ENCODE data around the gene CAPRIN1.
"Not testable (repeated sequence)": the region's sequence is repeated elsewhere in the genome, so short reads cannot be mapped to it uniquely, and the experiment has no call there.

CAPRIN1 gene

DNA sequence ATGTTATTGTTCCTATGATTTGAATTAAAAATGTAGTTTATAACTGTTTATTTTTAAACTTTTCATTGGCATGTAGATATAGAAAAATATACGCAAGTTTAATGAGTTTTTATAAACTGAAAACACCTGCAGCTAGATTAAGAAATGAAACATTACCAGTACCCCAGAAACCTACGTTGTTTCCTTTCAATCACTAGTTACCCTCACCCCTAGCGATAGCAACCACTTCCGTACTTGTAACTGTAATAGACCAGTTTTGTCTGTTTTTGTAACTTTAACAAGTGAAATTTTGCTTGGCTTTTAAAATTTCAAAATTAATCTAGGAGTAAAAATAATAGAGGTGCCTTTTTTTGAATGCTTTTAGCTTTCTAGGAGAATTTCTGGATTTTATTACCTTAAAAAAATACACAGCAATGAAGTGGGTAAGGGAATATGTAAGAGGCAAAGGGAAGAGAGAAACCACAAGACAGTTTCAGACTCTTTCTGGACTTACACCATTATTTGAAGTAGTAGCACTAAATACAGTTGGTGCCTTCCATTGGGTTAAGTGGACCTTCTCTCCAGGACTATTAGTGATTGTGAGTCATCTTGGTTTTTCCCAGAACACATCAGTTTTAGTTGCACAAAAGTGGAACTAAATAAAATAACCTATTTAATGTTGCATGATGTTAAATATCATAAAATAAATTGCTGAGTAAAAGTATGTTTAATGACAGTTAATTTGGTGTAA lies 35.2 kb downstream of the CAPRIN1 start:
- no peak for DNase-seq (ENCODE audit: low read depth in 2 of 2)

DNA sequence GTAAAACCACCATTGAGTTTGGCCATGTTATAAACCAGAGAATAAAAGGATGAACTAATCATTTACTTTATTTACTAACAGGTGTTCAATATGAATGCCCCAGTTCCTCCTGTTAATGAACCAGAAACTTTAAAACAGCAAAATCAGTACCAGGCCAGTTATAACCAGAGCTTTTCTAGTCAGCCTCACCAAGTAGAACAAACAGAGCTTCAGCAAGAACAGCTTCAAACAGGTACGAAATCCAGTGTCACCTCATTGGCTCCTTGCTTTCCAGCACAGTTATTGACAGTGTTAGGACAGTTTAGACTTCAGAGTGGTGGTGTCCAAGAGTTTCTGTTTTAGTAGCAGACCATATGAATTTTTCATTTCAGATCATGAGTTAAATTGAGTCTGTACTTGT lies 40.3 kb downstream of the CAPRIN1 start:
- no peak for DNase-seq (ENCODE audit: low read depth in 2 of 2)

DNA sequence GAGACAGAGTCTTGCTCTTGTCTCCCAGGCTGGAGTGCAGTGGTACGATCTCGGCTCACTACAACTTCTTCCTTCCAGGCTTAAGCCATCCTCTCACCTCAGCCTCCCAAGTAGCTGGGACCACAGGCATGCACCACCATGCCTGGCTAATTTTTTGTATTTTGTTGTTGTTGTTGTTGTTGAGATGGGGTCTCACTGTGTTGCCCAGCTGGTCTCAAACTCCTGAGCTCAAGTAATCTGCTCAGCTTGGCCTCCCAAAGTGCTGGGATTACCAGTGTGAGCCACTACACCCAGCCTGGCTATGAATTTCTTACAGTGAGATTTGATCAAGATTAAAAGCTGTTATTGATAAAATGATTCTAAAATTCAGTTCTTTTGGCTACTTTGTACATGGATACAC lies 43.4 kb downstream of the CAPRIN1 start:
- DNase-seq (ENCODE audit: low read depth in 2 of 2): not testable (repeated sequence)

DNA sequence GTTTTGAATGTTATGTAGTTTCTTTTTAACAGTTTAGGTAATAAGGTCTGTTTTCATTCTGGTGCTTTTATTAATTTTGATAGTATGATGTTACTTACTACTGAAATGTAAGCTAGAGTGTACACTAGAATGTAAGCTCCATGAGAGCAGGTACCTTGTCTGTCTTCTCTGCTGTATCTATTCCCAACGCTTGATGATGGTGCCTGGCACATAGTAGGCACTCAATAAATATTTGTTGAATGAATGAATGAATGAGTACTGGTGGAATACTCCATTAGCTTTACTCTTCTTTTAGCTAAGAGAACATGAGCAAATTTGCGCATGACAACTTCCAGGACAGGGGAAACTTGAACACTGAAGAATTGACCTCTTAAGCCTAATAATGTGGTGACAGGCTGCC lies 47.3 kb downstream of the CAPRIN1 start:
- DNase-seq (ENCODE audit: low read depth in 2 of 2): no peak

DNA sequence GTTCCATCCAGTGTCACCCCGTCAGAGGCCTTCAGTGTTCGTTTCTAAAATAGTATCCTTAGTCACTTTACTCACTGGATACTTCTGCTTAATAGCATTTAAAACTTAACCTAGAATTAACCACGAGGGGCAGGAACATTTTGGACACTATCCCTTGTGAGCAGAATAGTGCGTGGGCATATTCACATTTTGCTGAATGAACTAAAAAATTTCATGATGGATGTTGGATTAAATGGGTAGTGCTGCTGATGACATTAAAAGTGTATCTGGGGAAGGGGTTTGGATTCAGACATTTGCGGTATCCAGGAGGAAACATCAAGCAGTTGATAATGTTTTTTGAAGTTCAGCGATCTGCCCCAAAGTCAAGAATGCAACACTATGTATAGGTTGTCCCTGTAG lies 53.1 kb downstream of the CAPRIN1 start:
- DNase-seq (ENCODE audit: low read depth in 2 of 2): no peak

DNA sequence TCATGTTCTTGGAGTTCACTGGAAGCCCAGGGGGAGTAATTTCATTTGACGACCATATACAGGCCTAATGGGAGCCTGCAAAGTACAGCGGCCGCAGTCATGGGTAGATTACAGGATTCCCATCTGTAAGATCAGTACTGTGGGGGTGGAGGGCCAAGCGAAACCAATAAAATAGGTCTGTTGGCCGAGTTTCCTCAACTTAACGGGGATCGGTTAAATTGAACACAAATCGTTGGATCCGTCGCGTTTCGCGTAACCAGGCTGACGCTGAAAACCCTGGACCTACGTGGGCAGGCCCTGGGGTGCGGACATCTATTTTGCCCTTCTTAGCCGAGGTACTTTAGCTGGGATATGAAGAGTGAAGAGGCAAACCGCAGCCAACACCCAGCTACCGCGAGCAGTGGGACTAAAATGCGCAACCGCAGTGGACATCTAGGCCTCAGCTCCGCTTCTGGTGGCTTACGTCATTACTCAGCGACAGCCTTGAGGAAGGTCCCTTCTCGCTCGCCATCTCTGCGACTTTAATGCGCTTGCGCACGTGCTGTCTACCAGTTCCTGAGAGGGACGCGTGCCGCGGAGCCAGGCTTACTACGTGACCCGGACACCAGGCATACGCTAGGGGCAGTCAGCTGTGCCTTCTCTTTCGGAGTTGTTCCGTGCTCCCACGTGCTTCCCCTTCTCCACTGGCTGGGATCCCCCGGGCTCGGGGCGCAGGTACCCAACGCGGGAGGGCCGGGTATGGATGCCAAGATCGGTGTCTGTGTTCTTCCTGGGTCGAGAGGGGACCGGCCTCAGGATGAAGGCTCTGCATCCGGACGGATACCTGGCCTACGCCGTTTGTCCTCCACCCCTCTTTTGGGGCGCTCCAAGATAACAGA lies 53.8 kb downstream of the CAPRIN1 start, which contains the start of gene NAT10:
TSS of gene NAT10 (plus strand) at position 551 of the 878 bp plus-strand sequence. CDS start 2,597 bp downstream, outside the sequence.
- DNase-seq (ENCODE audit: low read depth in 2 of 2): peak; percentile 97 to 98

DNA sequence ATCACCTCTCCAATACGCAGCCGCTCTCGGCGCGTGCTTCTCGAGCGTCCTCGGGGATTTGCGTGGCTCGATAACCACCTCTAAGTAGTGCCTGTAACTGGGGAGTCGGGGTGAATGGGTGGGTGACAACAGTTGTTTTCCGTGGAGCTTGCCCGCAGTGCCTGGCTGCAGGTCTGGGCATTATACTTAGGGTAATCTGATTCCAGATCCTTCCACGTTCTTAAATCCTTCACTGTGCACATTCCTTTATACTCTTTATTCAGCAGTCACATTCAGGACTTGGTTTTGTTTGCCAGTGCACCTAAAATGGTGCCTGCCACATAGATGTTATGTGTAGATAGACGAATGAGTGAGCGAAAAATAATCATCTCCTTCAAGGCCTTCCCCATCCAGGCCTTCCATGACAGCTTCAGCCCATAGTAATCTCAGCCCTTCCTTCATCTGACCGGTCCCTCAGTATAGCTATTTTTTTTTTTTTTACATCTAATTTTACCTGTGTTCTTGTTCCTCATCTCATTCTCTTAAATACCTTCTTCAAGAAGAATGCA lies 54.5 kb downstream of the CAPRIN1 start:
- DNase-seq (ENCODE audit: low read depth in 2 of 2): no peak

DNA sequence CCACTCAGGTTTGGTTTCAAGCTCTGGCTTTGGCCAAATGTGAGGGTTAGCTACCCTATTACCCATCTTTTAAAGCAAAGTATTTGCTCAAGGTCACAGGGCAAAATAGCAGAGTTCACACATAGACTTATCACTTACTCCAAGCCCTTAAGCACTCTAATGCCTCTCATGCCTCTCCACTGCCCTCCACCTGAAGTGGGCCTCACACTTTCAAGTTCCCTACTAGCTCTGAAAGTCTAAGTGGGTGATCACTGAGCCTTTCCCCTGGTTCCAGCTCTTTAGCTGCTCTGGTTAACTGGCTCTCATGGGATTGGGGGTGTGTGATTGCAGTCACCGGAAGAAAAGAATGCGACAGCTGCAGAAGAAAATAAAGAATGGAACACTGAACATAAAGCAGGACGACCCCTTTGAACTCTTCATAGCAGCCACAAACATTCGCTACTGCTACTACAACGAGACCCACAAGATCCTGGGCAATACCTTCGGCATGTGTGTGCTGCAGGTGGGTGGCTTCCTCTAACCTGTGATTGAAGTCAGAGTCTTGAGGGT lies 60.3 kb downstream of the CAPRIN1 start:
- DNase-seq (ENCODE audit: low read depth in 2 of 2): no peak

DNA sequence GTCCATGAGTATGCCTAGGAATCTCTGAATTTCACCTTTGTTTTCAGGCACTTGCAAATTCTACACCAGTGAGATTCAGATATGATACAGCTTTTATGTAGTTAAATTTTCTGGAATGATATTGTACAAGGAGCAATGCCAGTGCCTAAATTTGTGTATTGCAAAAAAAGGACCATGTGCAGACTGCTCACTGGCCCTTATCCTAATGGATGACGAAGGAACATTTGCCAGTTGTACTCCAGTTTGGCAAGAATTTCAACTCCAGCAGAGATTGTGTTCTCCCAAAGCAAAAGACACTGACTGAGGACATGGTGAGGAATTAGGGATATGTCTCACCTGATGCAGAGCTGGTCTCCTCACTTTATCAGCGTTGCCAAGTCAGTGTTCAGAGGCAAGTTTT lies 62.5 kb downstream of the CAPRIN1 start:
- DNase-seq (ENCODE audit: low read depth in 2 of 2): no peak

DNA sequence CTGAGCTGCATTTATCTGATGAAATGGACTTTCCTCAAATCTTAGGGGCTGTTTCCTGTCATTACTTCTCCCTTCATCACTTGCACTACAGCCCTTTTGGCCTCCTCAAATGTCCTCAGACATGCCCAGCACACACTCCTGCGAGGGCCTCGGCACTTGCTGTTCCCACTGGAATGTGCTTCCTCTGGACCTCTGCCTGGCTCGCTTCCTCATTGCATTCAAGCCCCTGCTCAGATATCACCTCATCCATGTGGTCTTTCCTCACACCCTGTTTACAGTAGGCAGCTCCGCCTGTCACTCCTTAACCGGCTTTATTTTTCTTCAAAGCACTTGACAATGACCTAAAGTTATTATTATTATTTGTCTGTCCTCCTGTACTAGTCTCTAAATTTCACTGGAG lies 62.9 kb downstream of the CAPRIN1 start:
- no peak for DNase-seq (ENCODE audit: low read depth in 2 of 2)

DNA sequence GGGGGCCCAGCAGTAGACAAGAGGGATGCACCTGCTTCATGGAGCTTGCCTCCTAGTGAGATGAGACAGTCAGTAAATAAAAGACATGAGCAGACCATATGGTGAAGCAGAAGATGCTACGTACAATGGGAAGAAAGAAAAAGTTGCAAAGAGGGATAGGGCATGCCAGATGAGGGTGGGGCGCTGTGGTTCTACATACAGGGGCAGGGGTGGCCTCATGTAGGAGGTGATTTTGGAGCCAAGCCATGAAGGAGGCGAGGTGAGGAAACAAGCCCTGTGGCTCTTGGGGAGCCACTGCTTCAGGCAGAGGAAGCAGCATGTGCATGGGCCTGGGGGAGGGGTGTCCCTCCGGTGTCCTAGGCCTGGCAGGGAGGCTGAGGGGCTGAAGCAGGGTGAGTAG lies 69.1 kb downstream of the CAPRIN1 start:
- DNase-seq (ENCODE audit: low read depth in 2 of 2): no peak

DNA sequence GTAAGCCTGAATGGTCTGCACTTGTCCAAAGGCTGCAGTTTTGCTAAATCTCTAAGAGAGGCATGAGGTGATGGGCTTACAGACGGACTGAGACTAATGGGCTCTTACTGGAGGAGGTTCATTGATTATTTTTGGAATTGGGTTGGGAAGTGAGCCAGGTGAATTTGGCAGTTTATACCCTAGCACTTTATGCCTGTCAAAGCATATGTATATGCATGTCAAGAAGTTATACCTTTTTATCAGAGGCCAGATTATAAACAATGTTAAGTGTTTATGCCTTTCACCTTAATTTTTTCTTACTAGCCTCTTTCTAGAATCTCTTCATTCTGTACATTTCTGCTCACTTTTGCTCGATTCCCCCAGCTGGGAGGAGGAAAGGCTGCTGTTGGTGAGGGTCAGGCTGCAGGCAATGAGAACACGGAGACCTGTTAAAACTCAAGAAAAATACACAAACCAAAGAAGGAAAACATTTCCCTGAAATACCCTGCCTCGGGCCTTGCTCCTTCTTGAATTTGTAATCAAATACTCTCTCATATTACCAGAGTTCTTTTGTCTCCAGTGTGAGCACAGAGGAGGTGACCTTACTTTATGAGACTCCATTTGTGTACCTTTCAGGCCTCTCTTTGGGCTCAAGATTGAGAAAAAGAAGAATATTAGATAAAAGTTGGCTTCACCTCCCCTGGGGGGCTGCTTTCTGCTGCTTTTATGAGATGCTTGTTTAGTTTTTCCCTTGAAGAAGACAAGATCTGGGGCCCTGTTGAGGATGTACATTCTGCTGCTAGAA lies 73.5 kb downstream of the CAPRIN1 start:
- no peak for DNase-seq (ENCODE audit: low read depth in 2 of 2)

DNA sequence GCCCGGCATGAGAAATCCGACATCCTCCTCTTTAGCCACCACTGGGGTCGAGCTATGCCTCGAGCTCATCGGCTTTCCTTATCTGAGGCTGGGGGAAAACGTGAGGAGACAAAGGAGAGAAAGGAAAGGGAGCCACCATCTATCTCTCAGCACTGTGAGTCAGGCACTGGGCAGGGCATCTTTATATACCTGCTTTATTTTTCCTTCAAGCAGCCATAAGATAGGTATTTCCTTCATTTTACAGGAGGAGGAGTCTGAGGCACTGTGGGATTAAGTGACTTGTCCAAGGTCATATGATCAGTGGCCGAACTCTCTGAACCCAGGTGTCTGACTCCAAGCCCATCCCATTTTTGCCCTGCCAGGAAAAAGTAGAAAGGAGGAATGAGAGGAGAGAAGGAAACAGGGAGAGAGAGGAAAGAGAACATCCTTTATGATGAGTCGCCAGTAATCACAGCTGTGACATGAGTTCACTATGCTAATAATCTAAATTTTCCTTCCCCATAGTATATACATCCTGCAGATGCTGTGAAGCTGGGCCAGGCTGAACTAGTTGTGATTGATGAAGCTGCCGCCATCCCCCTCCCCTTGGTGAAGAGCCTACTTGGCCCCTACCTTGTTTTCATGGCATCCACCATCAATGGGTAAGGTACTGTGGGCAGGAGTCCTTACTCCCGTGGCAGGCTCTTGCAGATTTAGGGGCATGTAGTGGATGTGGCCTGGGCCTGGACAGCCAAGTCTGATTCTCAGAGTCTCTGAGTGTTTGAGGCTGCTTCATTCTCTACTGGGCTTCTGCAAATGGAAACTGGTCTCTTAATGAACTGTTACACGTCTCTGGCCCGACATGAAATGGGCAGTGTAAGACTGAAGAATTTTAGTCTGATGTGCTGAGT lies 75.7 kb downstream of the CAPRIN1 start:
- no peak for DNase-seq (ENCODE audit: low read depth in 2 of 2)

DNA sequence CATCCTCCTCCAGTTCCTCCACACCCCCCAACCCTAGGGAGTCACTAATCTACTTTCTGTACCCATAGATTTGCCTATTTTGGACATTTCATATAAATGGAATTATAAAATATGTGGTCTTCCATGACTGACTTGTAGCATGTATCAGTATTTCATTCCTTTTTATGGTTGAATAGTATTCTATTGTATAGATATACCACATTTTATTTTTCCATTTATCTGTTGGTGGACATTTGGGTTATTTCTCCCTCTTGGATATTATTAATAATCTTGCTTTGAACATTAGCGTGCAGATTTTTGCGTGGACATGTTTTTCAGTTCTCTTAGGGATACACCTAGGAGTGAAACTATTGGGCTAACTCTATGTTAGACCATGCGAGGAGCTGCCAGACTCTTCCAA lies 77.3 kb downstream of the CAPRIN1 start:
- DNase-seq (ENCODE audit: low read depth in 2 of 2): no peak

DNA sequence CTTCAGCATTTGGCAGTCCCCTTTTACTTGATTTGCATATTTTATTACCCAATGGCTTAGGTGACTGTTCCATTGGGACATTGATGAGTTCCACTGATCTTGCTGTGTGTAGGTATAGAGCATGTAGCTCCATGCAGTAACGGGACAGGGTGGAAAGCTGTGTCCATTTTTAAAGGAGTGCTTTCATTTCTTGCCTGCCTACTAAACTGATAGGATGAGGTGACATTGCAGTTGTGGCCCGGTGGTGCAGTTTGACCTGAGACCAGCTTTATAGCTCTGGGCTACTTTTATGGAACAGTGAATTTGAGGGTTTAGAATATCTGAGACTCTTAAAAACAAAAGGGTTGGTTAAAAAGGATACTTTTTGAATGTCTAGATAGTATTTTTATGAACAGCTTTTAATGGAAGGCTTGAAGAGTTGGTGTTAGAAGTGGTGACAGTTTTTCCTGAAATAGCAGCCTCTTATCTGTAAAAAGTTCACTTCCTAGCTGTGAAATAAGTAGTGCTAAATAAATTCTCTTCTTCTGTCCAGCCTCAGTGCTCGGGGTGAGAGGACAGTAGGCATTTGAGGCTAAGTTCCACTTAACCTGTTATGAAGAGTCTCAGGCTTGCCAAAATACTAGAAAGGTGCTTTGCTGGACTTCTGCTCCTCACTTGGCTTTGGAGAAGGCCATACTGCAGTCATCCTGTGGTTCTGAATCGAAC lies 80.9 kb downstream of the CAPRIN1 start:
- DNase-seq (ENCODE audit: low read depth in 2 of 2): no peak

DNA sequence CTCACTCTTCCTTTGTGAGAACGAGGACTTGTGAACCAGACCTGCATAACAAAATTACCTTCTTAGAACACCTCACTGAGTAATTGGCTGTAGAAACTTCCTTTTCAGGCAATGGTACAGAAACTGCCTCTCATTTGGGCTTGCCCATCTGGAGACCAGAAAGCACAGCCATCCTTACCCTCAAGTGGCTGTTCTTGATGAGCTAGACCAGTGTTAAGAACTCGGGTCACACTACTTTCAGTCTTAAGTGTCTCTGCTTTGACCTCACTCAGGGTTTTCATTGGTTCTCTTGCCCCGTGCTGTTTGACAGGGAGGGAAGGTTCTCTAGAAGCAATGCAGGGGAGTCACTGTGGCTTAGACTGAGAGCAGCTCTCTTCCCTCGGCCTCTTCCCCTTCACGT lies 83.2 kb downstream of the CAPRIN1 start:
- no peak for DNase-seq (ENCODE audit: low read depth in 2 of 2)

DNA sequence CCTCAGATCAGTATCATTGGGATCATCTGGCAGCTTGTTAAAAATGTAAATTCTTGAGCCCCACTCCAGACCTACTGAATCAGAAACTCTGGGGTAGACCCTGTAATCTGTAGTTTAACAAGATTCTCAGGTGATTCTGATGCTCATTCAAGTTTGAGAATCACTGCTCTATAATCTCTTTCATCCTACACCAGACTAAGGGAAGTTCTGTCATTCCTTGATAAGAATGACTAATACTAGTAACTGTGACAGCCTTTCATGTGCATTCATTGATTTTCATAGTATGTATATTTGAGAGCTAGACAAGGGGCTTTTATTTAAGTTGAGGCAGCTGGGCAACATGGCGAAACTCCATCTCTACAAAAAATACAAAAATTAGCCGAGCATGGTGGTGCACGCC lies 83.9 kb downstream of the CAPRIN1 start:
- no peak for DNase-seq (ENCODE audit: low read depth in 2 of 2)

DNA sequence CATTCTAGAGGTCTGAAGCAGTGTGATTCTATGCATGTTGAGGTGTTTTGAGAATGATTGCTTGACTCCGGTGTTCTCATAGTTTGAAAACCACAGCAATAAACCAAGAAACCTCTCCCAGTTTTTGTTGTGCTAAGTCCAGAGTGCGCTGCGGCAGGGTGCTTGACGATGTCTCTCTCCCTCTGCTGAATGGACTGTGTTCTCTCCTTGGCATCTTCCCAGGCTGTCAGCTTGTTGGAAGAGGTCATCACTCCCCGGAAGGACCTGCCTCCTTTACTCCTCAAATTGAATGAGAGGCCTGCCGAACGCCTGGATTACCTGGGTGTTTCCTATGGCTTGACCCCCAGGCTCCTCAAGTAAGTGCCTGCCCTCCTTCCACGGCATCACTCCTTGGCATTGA lies 84.9 kb downstream of the CAPRIN1 start:
- DNase-seq (ENCODE audit: low read depth in 2 of 2): no peak

DNA sequence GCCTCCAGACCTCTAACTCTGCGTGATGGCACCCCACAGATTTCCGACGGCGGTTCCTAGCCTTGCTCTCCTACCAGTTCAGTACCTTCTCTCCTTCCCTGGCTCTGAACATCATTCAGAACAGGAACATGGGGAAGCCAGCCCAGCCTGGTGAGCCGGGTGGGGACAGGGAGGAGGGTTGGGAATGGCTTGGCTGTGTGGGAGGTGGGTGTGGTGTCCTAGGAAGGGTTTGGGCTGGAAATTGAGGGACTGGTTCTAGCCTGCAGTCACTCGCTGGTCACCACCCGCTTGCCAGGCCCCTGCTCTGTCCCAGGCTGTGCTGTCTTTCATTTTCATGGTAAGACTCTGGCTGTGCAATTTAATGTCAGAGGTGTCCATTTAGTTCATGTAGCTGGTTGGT lies 87.8 kb downstream of the CAPRIN1 start:
- DNase-seq (ENCODE audit: low read depth in 2 of 2): no peak

DNA sequence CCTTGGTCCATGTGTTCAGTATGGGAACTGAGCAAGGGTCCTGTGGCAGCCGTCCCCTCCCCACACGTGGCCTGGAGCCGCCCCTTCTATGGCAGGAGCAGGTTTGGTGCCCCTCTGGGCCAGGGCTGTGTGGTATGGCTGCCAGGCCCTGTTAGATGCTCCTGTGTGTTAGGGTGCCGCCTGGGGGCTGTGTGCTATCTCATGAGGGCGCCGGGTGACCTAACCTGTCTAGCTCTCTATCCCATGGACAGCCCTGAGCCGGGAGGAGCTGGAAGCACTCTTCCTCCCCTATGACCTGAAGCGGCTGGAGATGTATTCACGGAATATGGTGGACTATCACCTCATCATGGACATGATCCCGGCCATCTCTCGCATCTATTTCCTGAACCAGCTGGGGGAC lies 88.6 kb downstream of the CAPRIN1 start:
- no peak for DNase-seq (ENCODE audit: low read depth in 2 of 2)

Data from fibroblast of skin of left quadriceps (primary cell).